Measurements from ENCODE around the gene SEC61B.

GRCh38 chr9:99244344-99245260, 22.5 kb downstream of the SEC61B start:
- TF ChIP-seq EGR1 (IDR thresholded peaks at IDR 0.05): no peak
- TF ChIP-seq EP300 (IDR thresholded peaks at IDR 0.05; ENCODE audit: borderline replicate concordance): no peak
- TF ChIP-seq, protein P1, sequence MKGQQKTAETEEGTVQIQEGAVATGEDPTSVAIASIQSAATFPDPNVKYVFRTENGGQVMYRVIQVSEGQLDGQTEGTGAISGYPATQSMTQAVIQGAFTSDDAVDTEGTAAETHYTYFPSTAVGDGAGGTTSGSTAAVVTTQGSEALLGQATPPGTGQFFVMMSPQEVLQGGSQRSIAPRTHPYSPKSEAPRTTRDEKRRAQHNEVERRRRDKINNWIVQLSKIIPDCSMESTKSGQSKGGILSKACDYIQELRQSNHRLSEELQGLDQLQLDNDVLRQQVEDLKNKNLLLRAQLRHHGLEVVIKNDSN (IDR thresholded peaks at IDR 0.05): no peak
- no peak for TF ChIP-seq RAD21 (IDR thresholded peaks at IDR 0.05; ENCODE audit: low read depth)
- no peak for TF ChIP-seq YY1 (IDR thresholded peaks at IDR 0.05; ENCODE audit: low read depth)
- TF ChIP-seq TAF1 (IDR thresholded peaks at IDR 0.05; ENCODE audit: low read depth): no peak
- no peak for TF ChIP-seq CREB1 (IDR thresholded peaks at IDR 0.05; ENCODE audit: low read depth)
- no peak for TF ChIP-seq REST (IDR thresholded peaks at IDR 0.05; ENCODE audit: low read depth)
- no peak for TF ChIP-seq FOXM1 (IDR thresholded peaks at IDR 0.05; ENCODE audit: borderline replicate concordance, low read depth)
- TF ChIP-seq CEBPB (IDR thresholded peaks at IDR 0.05): no peak
- TF ChIP-seq, protein P2, sequence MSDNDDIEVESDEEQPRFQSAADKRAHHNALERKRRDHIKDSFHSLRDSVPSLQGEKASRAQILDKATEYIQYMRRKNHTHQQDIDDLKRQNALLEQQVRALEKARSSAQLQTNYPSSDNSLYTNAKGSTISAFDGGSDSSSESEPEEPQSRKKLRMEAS (IDR thresholded peaks at IDR 0.05): no peak
- TF ChIP-seq ZBTB7A (IDR thresholded peaks at IDR 0.05; ENCODE audit: low read depth): no peak
- no peak for TF ChIP-seq TCF12 (IDR thresholded peaks at IDR 0.05; ENCODE audit: low read depth)

Measured in Ishikawa (cell line).